Neural cell (in vitro differentiated cells): ENCODE data around the gene CDH20. TPM values are rescaled to one million over a fixed set of nuclear protein-coding genes. Genes with fewer than 3 reads are reported as not detected.

ENCODE experiments used
- H2AFZ ChIP-seq: fragments of 200-600, 300-800 bp; sonication (generic), shearing (Covaris generic); 2 replicates; pipeline ENCODE4 v1.6.0; 2014; ENCODE audit warnings: low read depth, mild to moderate bottlenecking, antibody characterized with exemption, low read length, moderate library complexity
- H3F3A ChIP-seq: fragments of 200-600 bp; shearing (Covaris generic); 2 replicates; pipeline ENCODE4 v1.6.1; 2016; ENCODE audit warnings: mild to moderate bottlenecking, moderate library complexity, mixed read lengths, antibody characterized with exemption, low read length; ENCODE audit not compliant: insufficient read depth, poor library complexity, severe bottlenecking
- H3K27ac ChIP-seq: fragments of 200-600, 300-800 bp; sonication (generic), shearing (Covaris generic); 2 replicates; pipeline ENCODE4 v1.5.1; 2014; ENCODE audit warnings: mild to moderate bottlenecking, low read length, moderate library complexity
- H3K27me3 ChIP-seq: fragments of 300-800, 200-600 bp; sonication (generic), shearing (Covaris generic); 2 replicates; pipeline ENCODE4 v1.6.0; 2014; ENCODE audit warnings: mild to moderate bottlenecking, low read depth, low read length, moderate library complexity; ENCODE audit not compliant: insufficient read depth
- H3K36me3 ChIP-seq: fragments of 300-800, 200-600 bp; sonication (generic), shearing (Covaris generic); 2 replicates; pipeline ENCODE4 v1.5.1; 2014; ENCODE audit warnings: mild to moderate bottlenecking, antibody characterized with exemption, low read length, moderate library complexity; ENCODE audit not compliant: insufficient read depth
- H3K4me2 ChIP-seq: fragments of 300-800, 200-600 bp; sonication (generic), shearing (Covaris generic); 2 replicates; pipeline ENCODE4 v1.6.0; 2014; ENCODE audit warnings: mild to moderate bottlenecking, low read length
- H3K4me3 ChIP-seq: fragments of 300-800, 200-600 bp; sonication (generic), shearing (Covaris generic); 2 replicates; pipeline ENCODE4 v1.5.1; 2014; ENCODE audit warnings: mild to moderate bottlenecking, low read length, moderate library complexity
- H3K79me2 ChIP-seq: fragments of 200-600 bp; shearing (Covaris generic); replicated peaks from 2 replicates; pipeline ENCODE4 v1.6.0; 2014; ENCODE audit warnings: mild to moderate bottlenecking, low read length, moderate library complexity; ENCODE audit not compliant: insufficient read depth
- H3K9ac ChIP-seq: fragments of 300-800, 200-600 bp; sonication (generic), shearing (Covaris generic); 2 replicates; pipeline ENCODE4 v1.6.1; 2016; ENCODE audit warnings: mild to moderate bottlenecking, low read length, mixed read lengths
- H3K9me2 ChIP-seq: fragments of 200-600 bp; shearing (Covaris generic); 2 replicates; pipeline ENCODE4 v1.6.1; 2016; ENCODE audit warnings: mild to moderate bottlenecking, low read length, mixed read lengths; ENCODE audit not compliant: insufficient read depth
- H3K9me3 ChIP-seq: fragments of 200-600, 300-800 bp; sonication (generic), shearing (Covaris generic); 2 replicates; pipeline ENCODE4 v1.6.1; 2016; ENCODE audit warnings: mild to moderate bottlenecking, mixed run types, low read length, moderate library complexity, mixed read lengths
- H4K20me1 ChIP-seq: fragments of 200-600 bp; shearing (Covaris generic); 2 replicates; pipeline ENCODE4 v1.6.1; 2016; ENCODE audit warnings: mild to moderate bottlenecking, mixed run types; ENCODE audit not compliant: insufficient read depth
- CTCF ChIP-seq: fragments of 450-650 bp; IDR thresholded peaks from 2 replicates; pipeline ENCODE4 v1.5.1; 2014; ENCODE audit warnings: antibody characterized with exemption, mild to moderate bottlenecking, moderate library complexity; ENCODE audit not compliant: poor library complexity, severe bottlenecking
- EP300 ChIP-seq: fragments of 450-650 bp; conservative IDR thresholded peaks from 2 replicates; pipeline ENCODE4 v1.6.1; 2014; ENCODE audit warnings: antibody characterized with exemption, mild to moderate bottlenecking, moderate library complexity; ENCODE audit not compliant: poor library complexity, severe bottlenecking
- EZH2 ChIP-seq: fragments of 200-600, 300-800 bp; shearing (Covaris generic), sonication (generic); IDR thresholded peaks from 2 replicates; pipeline ENCODE4 v1.6.1; 2014; ENCODE audit warnings: antibody characterized with exemption, low read length, borderline replicate concordance, mild to moderate bottlenecking; ENCODE audit not compliant: insufficient read depth, poor library complexity, severe bottlenecking
- MXI1 ChIP-seq: fragments of 450-650 bp; conservative IDR thresholded peaks from 2 replicates; pipeline ENCODE4 v1.6.1; 2014; ENCODE audit warnings: antibody characterized with exemption, mild to moderate bottlenecking; ENCODE audit not compliant: poor library complexity, severe bottlenecking
- POLR2AphosphoS5 ChIP-seq: IDR thresholded peaks from 2 replicates; pipeline ENCODE4 v1.6.1; 2012
- RAD21 ChIP-seq: fragments of 450-650 bp; conservative IDR thresholded peaks from 2 replicates; pipeline ENCODE4 v1.6.1; 2014; ENCODE audit warnings: antibody characterized with exemption, mild to moderate bottlenecking, moderate library complexity
- REST ChIP-seq: IDR thresholded peaks from 2 replicates; pipeline ENCODE4 v1.6.1; 2012; ENCODE audit warnings: borderline replicate concordance
- SMC3 ChIP-seq: fragments of 450-650 bp; conservative IDR thresholded peaks from 2 replicates; pipeline ENCODE4 v1.6.1; 2014; ENCODE audit warnings: antibody characterized with exemption, mild to moderate bottlenecking, moderate library complexity; ENCODE audit not compliant: poor library complexity
- TAF1 ChIP-seq: IDR thresholded peaks from 2 replicates; pipeline ENCODE4 v1.6.1; 2012; ENCODE audit warnings: low read depth
- polyA plus RNA-seq: library from polyadenylated mRNA; depleted of rRNA; stranded (reverse); fragments of >200 nt; gene quantifications from 2 replicates; pipeline ENCODE4 v1.2.3, GENCODE V29; 2014

CDH20 gene
- polyA plus RNA-seq, 1 donor from 2014 or later: 1.7 TPM

- H3K36me3 ChIP-seq: no peaks in the 10 kb centered on the region
- H3K9ac ChIP-seq: no peak overlapping the region
- H3K4me3 ChIP-seq: no peak overlapping the region
These were observed 10.9 kb upstream of the CDH20 start for GRCh38 chr18:61322265-61322873.

GRCh38 chr18:61323951-61324350 lies 9.3 kb upstream of the CDH20 start:
- Histone ChIP-seq H3K9me2 (no peaks in the 10 kb centered on the region), H4K20me1 (no peaks in the 10 kb centered on the region), H3K9me3 (no peaks in the 10 kb centered on the region), H3K27me3 (no peaks in the 10 kb centered on the region), H3K36me3 (no peaks in the 10 kb centered on the region), H3K4me3 (no peak overlapping the region), H2AFZ (no peak overlapping the region), H3K9ac (no peak overlapping the region), H3K4me2 (no peak overlapping the region), H3F3A (no peaks in the 10 kb centered on the region), H3K27ac (no peak overlapping the region), H3K79me2 (no peaks in the 10 kb centered on the region)
- TF ChIP-seq TAF1 (no peak), EZH2 (no peak), SMC3 (no peak), POLR2AphosphoS5 (no peak), MXI1 (no peak), CTCF (no peak)

More at GRCh38 chr18:61322265-61322873, 10.9 kb upstream of the CDH20 start:
- Histone ChIP-seq H3K9me2 (no peaks in the 10 kb centered on the region), H3K27ac (no peak overlapping the region), H3K27me3 (no peaks in the 10 kb centered on the region), H2AFZ (no peak overlapping the region), H3K4me2 (no peak overlapping the region), H3K9me3 (no peaks in the 10 kb centered on the region), H3F3A (no peaks in the 10 kb centered on the region), H3K79me2 (no peaks in the 10 kb centered on the region), H4K20me1 (no peaks in the 10 kb centered on the region)
- TF ChIP-seq RAD21 (no peak), POLR2AphosphoS5 (no peak), TAF1 (no peak), CTCF (no peak), MXI1 (no peak), REST (no peak), EP300 (no peak), EZH2 (no peak), SMC3 (no peak)
